PFSK-1 (cell line): ENCODE measurements around the gene TK1.

Experiments
- POLR2AphosphoS5 ChIP-seq: IDR thresholded peaks from 2 replicates; pipeline ENCODE4 v1.6.1; 2012; ENCODE audit warnings: low read depth, mild to moderate bottlenecking, control low read depth, low read length, moderate library complexity
- TAF1 ChIP-seq: IDR thresholded peaks from 2 replicates; pipeline ENCODE4 v1.6.1; 2012; ENCODE audit warnings: low read length, control low read depth, borderline replicate concordance; ENCODE audit not compliant: insufficient read depth

- no peak for TF ChIP-seq TAF1
- no peak for TF ChIP-seq POLR2AphosphoS5
Observed at GRCh38 chr17:78125976-78126894, 60.6 kb downstream of the TK1 start.
